SU-DHL-6 (cell line): ENCODE measurements around the gene PI4K2B.

Source experiments
- H2AFZ ChIP-seq: fragments of 200-600 bp; sonication (generic); 2 replicates; pipeline ENCODE4 v1.6.1; 2014; ENCODE audit warnings: low read depth, mild to moderate bottlenecking, moderate library complexity, mixed read lengths, antibody characterized with exemption, low read length; ENCODE audit not compliant: severe bottlenecking
- H3F3A ChIP-seq: fragments of 200-600 bp; shearing (Covaris generic); 2 replicates; pipeline ENCODE4 v1.6.0; 2016; ENCODE audit warnings: antibody characterized with exemption, mild to moderate bottlenecking; ENCODE audit not compliant: insufficient read depth
- H3K27ac ChIP-seq: fragments of 200-600 bp; sonication (generic); 2 replicates; pipeline ENCODE4 v1.5.1; 2016; ENCODE audit warnings: low read depth, mild to moderate bottlenecking, low read length, moderate library complexity, mixed read lengths
- H3K27me3 ChIP-seq: fragments of 200-600 bp; sonication (generic), shearing (Covaris generic); 2 replicates; pipeline ENCODE4 v1.6.0; 2014; ENCODE audit warnings: mild to moderate bottlenecking, low read length
- H3K36me3 ChIP-seq: fragments of 200-600 bp; sonication (generic); 2 replicates; pipeline ENCODE4 v1.6.1; 2014; ENCODE audit warnings: mild to moderate bottlenecking, low read length, mixed read lengths
- H3K4me2 ChIP-seq: fragments of 300-600, 200-600 bp; shearing (Covaris generic), sonication (generic); 2 replicates; pipeline ENCODE4 v1.6.0; 2014; ENCODE audit warnings: low read length, low read depth, mild to moderate bottlenecking; ENCODE audit not compliant: poor library complexity, severe bottlenecking
- H3K4me3 ChIP-seq: fragments of 200-600 bp; sonication (generic); 2 replicates; pipeline ENCODE4 v1.5.1; 2014; ENCODE audit warnings: antibody characterized with exemption, low read length, mild to moderate bottlenecking, mixed read lengths; ENCODE audit not compliant: insufficient read depth, poor library complexity, severe bottlenecking
- H3K79me2 ChIP-seq: fragments of 200-600 bp; sonication (generic); 2 replicates; pipeline ENCODE4 v1.6.1; 2014; ENCODE audit warnings: mild to moderate bottlenecking, low read length, moderate library complexity; ENCODE audit not compliant: insufficient read depth
- H3K9ac ChIP-seq: fragments of 200-600 bp; sonication (generic); 2 replicates; pipeline ENCODE4 v1.7.0; 2014; ENCODE audit warnings: mild to moderate bottlenecking, low read length
- H3K9me2 ChIP-seq: fragments of 200-600 bp; sonication (generic); replicated peaks from 2 replicates; pipeline ENCODE4 v1.6.1; 2014; ENCODE audit warnings: low read length; ENCODE audit not compliant: insufficient read depth
- H3K9me3 ChIP-seq: fragments of 200-600 bp; sonication (generic); 2 replicates; pipeline ENCODE4 v1.6.1; 2014; ENCODE audit warnings: low read length, mixed read lengths; ENCODE audit not compliant: insufficient read depth
- H4K20me1 ChIP-seq: fragments of 200-600 bp; sonication (generic); 2 replicates; pipeline ENCODE4 v1.6.1; 2014; ENCODE audit warnings: low read depth, mild to moderate bottlenecking, antibody characterized with exemption, low read length, moderate library complexity, mixed read lengths
- CTCF ChIP-seq: fragments of 200-600 bp; sonication (generic); IDR thresholded peaks from one replicate; pipeline ENCODE4 v1.5.1; 2017; ENCODE audit warnings: antibody characterized with exemption, mild to moderate bottlenecking, low read length, moderate library complexity; ENCODE audit not compliant: insufficient read depth, poor library complexity, severe bottlenecking
- EZH2phosphoT487 ChIP-seq: fragments of 200-600 bp; sonication (generic), shearing (Covaris generic); conservative IDR thresholded peaks from 2 replicates; pipeline ENCODE4 v1.6.1; 2018; ENCODE audit warnings: mild to moderate bottlenecking, antibody characterized with exemption, low read length, moderate library complexity, mixed read lengths

Gene PI4K2B

GRCh38 chr4:25215511-25215910 lies 18.3 kb upstream of the PI4K2B start:
- Histone ChIP-seq H3K27ac (no peak overlapping the region), H3K36me3 (no peaks in the 10 kb centered on the region), H2AFZ (no peak overlapping the region), H3K27me3 (no peaks in the 10 kb centered on the region), H3K4me2 (no peak overlapping the region), H4K20me1 (no peaks in the 10 kb centered on the region), H3K79me2 (no peaks in the 10 kb centered on the region), H3F3A (no peaks in the 10 kb centered on the region), H3K9me2 (no peaks in the 10 kb centered on the region), H3K4me3 (no peak overlapping the region), H3K9me3 (no peaks in the 10 kb centered on the region), H3K9ac (no peak overlapping the region)
- TF ChIP-seq EZH2phosphoT487 (no peak), CTCF (no peak)

- TF ChIP-seq EZH2phosphoT487 (no peak), CTCF (no peak)
- no peak overlapping the region for H3K27ac ChIP-seq
- no peaks in the 10 kb centered on the region for H3K9me2 ChIP-seq
- H3K4me2 ChIP-seq, result no peak overlapping the region
- no peaks in the 10 kb centered on the region for H3F3A ChIP-seq
- no peaks in the 10 kb centered on the region for H4K20me1 ChIP-seq
- no peaks in the 10 kb centered on the region for H3K27me3 ChIP-seq
- no peak overlapping the region for H2AFZ ChIP-seq
- no peak overlapping the region for H3K9ac ChIP-seq
- no peak overlapping the region for H3K4me3 ChIP-seq
- peaks cover 15% of the 10 kb centered on the region for H3K36me3 ChIP-seq
- H3K79me2 ChIP-seq, result no peaks in the 10 kb centered on the region
- peaks cover 18% of the 10 kb centered on the region for H3K9me3 ChIP-seq
Observed at GRCh38 chr4:25221377-25221776, 12.5 kb upstream of the PI4K2B start.

- peaks cover 22% of the 10 kb centered on the region for H3K36me3 ChIP-seq
Observed at GRCh38 chr4:25223802-25224375, 9.9 kb upstream of the PI4K2B start.

More at GRCh38 chr4:25223802-25224375, 9.9 kb upstream of the PI4K2B start:
- TF ChIP-seq EZH2phosphoT487 (no peak), CTCF (no peak)
- no peaks in the 10 kb centered on the region for H4K20me1 ChIP-seq
- no peak overlapping the region for H3K27ac ChIP-seq
- no peaks in the 10 kb centered on the region for H3K27me3 ChIP-seq
- 0 out of 2 replicates have a peak, but pooled peaks cover 5% of the 10 kb centered on the region for H3K79me2 ChIP-seq
- H3K9ac ChIP-seq, result no peak overlapping the region
- no peak overlapping the region for H2AFZ ChIP-seq
- no peaks in the 10 kb centered on the region for H3F3A ChIP-seq
- H3K4me2 ChIP-seq, result no peak overlapping the region
- no peak overlapping the region for H3K4me3 ChIP-seq
- no peaks in the 10 kb centered on the region for H3K9me2 ChIP-seq
- H3K9me3 ChIP-seq, result peaks cover 18% of the 10 kb centered on the region
